Measurements from ENCODE around the gene TPMT. TPM values are rescaled to one million over a fixed set of nuclear protein-coding genes. Genes with fewer than 3 reads are reported as not detected.

TPMT gene
- total RNA-seq, 4 donors from 2014 or later: 3.8 to 9.3 (median 5.4) TPM

GRCh38 chr6:18148304-18149025 lies 6.4 kb downstream of the TPMT start:
- DNase-seq (ENCODE audit: low spot score in 2 of 2): no peak
- 78 to 88% methylated on average over 5 of the region's 5 CpGs for WGBS, 2 donors
- Histone ChIP-seq H3K4me1 (peaks cover 0 to 10% (median 0%) of the 10 kb centered on the region in 4 donors), H3K27me3 (no peaks in the 10 kb centered on the region), H3K9me3 (no peaks in the 10 kb centered on the region), H3K27ac (no peak overlapping the region), H3K36me3 (peaks cover 0 to 28% (median 0%) of the 10 kb centered on the region in 3 donors), H3K4me3 (no peak overlapping the region)
- no peak for TF ChIP-seq EP300 (IDR thresholded peaks at IDR 0.05)
- TF ChIP-seq, protein P1, sequence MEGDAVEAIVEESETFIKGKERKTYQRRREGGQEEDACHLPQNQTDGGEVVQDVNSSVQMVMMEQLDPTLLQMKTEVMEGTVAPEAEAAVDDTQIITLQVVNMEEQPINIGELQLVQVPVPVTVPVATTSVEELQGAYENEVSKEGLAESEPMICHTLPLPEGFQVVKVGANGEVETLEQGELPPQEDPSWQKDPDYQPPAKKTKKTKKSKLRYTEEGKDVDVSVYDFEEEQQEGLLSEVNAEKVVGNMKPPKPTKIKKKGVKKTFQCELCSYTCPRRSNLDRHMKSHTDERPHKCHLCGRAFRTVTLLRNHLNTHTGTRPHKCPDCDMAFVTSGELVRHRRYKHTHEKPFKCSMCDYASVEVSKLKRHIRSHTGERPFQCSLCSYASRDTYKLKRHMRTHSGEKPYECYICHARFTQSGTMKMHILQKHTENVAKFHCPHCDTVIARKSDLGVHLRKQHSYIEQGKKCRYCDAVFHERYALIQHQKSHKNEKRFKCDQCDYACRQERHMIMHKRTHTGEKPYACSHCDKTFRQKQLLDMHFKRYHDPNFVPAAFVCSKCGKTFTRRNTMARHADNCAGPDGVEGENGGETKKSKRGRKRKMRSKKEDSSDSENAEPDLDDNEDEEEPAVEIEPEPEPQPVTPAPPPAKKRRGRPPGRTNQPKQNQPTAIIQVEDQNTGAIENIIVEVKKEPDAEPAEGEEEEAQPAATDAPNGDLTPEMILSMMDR (IDR thresholded peaks at IDR 0.05): no peak
- no peak for TF ChIP-seq POLR2A (IDR thresholded peaks at IDR 0.05)

GRCh38 chr6:18147616-18148015 lies 7.3 kb downstream of the TPMT start:
- Histone ChIP-seq H3K27ac (no peak overlapping the region), H3K27me3 (no peaks in the 10 kb centered on the region), H3K36me3 (peaks cover 0 to 36% (median 0%) of the 10 kb centered on the region in 3 donors), H3K4me3 (no peak overlapping the region), H3K9me3 (no peaks in the 10 kb centered on the region), H3K4me1 (peaks cover 0 to 7% (median 0%) of the 10 kb centered on the region in 4 donors)
- no peak for DNase-seq (ENCODE audit: low spot score in 2 of 2)
- TF ChIP-seq, protein P1 (IDR thresholded peaks at IDR 0.05): no peak
- TF ChIP-seq EP300 (IDR thresholded peaks at IDR 0.05): no peak
- TF ChIP-seq POLR2A (IDR thresholded peaks at IDR 0.05): no peak
- WGBS, 2 donors: 95 to 99% methylated on average over 2 of the region's 2 CpGs

DNA sequence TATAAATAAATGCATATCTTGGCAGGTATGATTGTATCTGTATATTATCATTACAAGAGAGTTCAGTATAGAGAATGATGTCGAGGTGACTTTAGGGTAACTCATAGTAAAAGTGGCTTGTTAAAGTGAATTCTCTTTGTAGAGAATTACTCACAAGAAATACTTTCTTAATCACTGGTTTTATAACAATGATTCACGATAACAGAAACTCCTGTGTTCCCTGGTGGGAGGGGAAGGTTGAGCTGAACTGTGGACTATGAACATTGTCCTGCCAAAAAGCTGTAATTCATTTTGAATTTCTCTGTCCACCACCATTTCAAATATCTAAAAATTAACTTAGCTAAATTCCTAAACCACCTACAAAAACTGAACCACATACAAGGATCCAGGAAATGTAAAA lies 7.7 kb downstream of the TPMT start:
- H3K9me3 ChIP-seq: no peaks in the 10 kb centered on the region
- peaks cover 0 to 5% (median 0%) of the 10 kb centered on the region in 4 donors for H3K4me1 ChIP-seq
- 65 to 74% methylated on average over 2 of the region's 2 CpGs for WGBS, 2 donors
- no peak overlapping the region for H3K4me3 ChIP-seq
- DNase-seq (ENCODE audit: low spot score in 2 of 2): no peak
- H3K27ac ChIP-seq: no peak overlapping the region
- peaks cover 0 to 41% (median 0%) of the 10 kb centered on the region in 3 donors for H3K36me3 ChIP-seq
- H3K27me3 ChIP-seq: no peaks in the 10 kb centered on the region
- TF ChIP-seq POLR2A (IDR thresholded peaks at IDR 0.05) (no peak), EP300 (IDR thresholded peaks at IDR 0.05) (no peak)
- TF ChIP-seq, protein P1 (IDR thresholded peaks at IDR 0.05): no peak

- 80 to 93% methylated on average over 3 of the region's 3 CpGs for WGBS, 2 donors
- Histone ChIP-seq H3K27me3 (no peaks in the 10 kb centered on the region), H3K27ac (no peak overlapping the region), H3K4me3 (no peak overlapping the region), H3K4me1 (no peaks in the 10 kb centered on the region), H3K36me3 (peaks cover 0 to 76% (median 7%) of the 10 kb centered on the region in 3 donors), H3K9me3 (no peaks in the 10 kb centered on the region)
- TF ChIP-seq EP300 (IDR thresholded peaks at IDR 0.05) (no peak), POLR2A (IDR thresholded peaks at IDR 0.05) (no peak)
- TF ChIP-seq, protein P1 (IDR thresholded peaks at IDR 0.05): no peak
- DNase-seq (ENCODE audit: low spot score in 2 of 2): no peak
Measured at GRCh38 chr6:18142591-18142861, 12.4 kb downstream of the TPMT start.

GRCh38 chr6:18141805-18142590 lies 12.9 kb downstream of the TPMT start:
- 83 to 86% methylated on average over 13 of the region's 13 CpGs for WGBS, 2 donors
- Histone ChIP-seq H3K27me3 (no peaks in the 10 kb centered on the region), H3K4me1 (no peaks in the 10 kb centered on the region), H3K4me3 (no peak overlapping the region), H3K27ac (no peak overlapping the region), H3K36me3 (peaks cover 0 to 81% (median 7%) of the 10 kb centered on the region in 3 donors), H3K9me3 (no peaks in the 10 kb centered on the region)
- TF ChIP-seq, protein P1 (IDR thresholded peaks at IDR 0.05): no peak
- TF ChIP-seq EP300 (IDR thresholded peaks at IDR 0.05) (no peak), POLR2A (IDR thresholded peaks at IDR 0.05) (no peak)
- DNase-seq (ENCODE audit: low spot score in 2 of 2): no peak
